AG04450 (cell line): ENCODE data around the gene CREB5. TPM values are rescaled to one million over a fixed set of nuclear protein-coding genes. Genes with fewer than 3 reads are reported as not detected.

ENCODE experiments used
- CTCF ChIA-PET: fragments of 300-600, 350-600 bp; formaldehyde crosslinking; extraction: SDS; loops from one replicate; lab custom pipeline; 2022; ENCODE audit warnings: antibody characterized with exemption, inconsistent platforms; lab: Charles Lee
- POLR2A ChIA-PET: fragments of 350-600 bp; formaldehyde crosslinking; extraction: SDS; loops from one replicate; lab custom pipeline; 2021; ENCODE audit warnings: antibody characterized with exemption, inconsistent platforms; lab: Yijun Ruan, JAX
- DNase-seq: peaks from one replicate; pipeline ENCODE4 v3.0.0-alpha.2; 2011; ENCODE audit warnings: low read depth, low spot score
- H3K27ac ChIP-seq: one replicate; pipeline ENCODE4 v1.5.1; 2012; ENCODE audit warnings: low read depth, low read length, control low read depth
- H3K27me3 ChIP-seq: one replicate; pipeline ENCODE4 v1.6.0; 2012; ENCODE audit warnings: low read length; ENCODE audit not compliant: control insufficient read depth, insufficient read depth
- H3K4me3 ChIP-seq: 2 replicates; pipeline ENCODE4 v1.5.1; 2011; ENCODE audit warnings: mild to moderate bottlenecking, low read depth, low read length, control low read depth
- H3K9me3 ChIP-seq: 2 replicates; pipeline ENCODE4 v1.5.1; 2012; ENCODE audit warnings: low read length; ENCODE audit not compliant: control insufficient read depth, insufficient read depth
- polyA plus RNA-seq: library from polyadenylated mRNA; depleted of rRNA; stranded (reverse); fragments of >200 nt; gene quantifications from 2 replicates; pipeline ENCODE4 v1.2.3, GENCODE V29; 2011
- TF ChIP-seq, protein P1 (sequence below): IDR thresholded peaks from 2 replicates; pipeline ENCODE4 v1.5.1; 2011; ENCODE audit warnings: low read depth, low read length, control low read depth, inconsistent platforms

Gene CREB5
- polyA plus RNA-seq, 1 experiment = 22.1 TPM

DNA sequence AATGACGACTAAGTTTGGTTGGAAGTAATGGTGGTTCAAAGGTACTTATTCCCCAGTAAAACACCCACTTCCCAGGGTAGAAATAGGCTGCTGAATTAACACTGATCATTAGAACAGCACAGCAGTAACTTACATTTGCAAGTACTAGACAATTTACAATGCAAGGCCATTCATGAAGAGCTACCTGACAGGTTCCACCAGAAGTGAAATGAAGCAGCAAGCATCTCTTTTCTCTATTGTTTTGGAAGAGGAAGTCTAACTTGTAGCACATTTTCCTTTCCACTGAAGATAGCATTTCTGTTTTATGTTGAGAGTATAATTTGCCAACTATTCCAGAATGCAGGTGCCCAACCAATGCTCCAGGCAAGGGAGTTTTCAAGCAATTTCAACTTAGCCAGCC is 145.9 kb downstream of the CREB5 start:
- no peak overlapping the region for H3K4me3 ChIP-seq
- no peak overlapping the region for H3K27ac ChIP-seq
- ChIA-PET POLR2A (no interaction called here), CTCF (no interaction called here)
- no peaks in the 10 kb centered on the region for H3K9me3 ChIP-seq
- no peak for DNase-seq
- TF ChIP-seq, protein P1, sequence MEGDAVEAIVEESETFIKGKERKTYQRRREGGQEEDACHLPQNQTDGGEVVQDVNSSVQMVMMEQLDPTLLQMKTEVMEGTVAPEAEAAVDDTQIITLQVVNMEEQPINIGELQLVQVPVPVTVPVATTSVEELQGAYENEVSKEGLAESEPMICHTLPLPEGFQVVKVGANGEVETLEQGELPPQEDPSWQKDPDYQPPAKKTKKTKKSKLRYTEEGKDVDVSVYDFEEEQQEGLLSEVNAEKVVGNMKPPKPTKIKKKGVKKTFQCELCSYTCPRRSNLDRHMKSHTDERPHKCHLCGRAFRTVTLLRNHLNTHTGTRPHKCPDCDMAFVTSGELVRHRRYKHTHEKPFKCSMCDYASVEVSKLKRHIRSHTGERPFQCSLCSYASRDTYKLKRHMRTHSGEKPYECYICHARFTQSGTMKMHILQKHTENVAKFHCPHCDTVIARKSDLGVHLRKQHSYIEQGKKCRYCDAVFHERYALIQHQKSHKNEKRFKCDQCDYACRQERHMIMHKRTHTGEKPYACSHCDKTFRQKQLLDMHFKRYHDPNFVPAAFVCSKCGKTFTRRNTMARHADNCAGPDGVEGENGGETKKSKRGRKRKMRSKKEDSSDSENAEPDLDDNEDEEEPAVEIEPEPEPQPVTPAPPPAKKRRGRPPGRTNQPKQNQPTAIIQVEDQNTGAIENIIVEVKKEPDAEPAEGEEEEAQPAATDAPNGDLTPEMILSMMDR = no peak
- H3K27me3 ChIP-seq = no peaks in the 10 kb centered on the region

DNA sequence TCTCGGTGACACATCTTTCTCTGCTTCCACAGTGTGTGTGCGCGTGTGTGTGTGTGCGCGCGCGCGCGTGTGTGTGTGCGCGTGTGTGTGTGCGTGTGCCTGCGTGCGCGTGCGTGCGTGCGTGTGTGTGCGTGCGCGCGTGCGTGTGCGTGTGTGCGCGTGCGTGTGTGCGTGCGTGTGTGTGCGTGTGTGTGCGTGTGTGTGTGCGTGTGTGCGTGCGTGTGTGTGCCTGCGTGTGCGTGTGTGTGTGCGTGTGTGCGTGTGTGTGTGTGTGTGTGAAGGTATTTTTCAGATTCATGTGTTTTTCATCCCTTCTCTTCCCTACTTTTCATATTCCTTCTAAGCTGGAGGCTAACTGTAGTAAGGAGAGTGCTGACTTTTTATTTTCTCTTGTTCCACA is 148.4 kb downstream of the CREB5 start:
- POLR2A ChIA-PET = no interaction called here
- H3K27me3 ChIP-seq = no peaks in the 10 kb centered on the region
- TF ChIP-seq, protein P1 = no peak
- CTCF ChIA-PET = no interaction called here
- DNase-seq = no peak
- no peaks in the 10 kb centered on the region for H3K9me3 ChIP-seq
- no peak overlapping the region for H3K27ac ChIP-seq
- H3K4me3 ChIP-seq = no peak overlapping the region

DNA sequence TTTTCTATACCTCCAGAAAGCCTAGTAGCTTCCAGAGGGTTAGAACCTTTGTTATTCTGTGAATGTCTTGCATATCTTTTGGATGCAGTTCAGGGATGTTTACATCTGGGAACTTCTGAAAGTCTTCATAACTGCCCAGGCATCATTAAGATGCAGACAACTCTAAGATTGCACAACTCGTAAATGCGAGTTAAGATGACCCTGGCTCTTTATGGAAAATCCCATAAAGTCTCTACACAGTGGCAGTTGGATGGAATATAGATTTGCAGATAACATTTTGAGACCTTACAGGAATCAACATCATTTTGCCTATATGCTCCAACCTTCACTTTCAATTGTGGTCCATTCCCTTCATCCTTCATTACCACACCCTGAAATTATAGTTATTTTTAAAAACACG is 151.7 kb downstream of the CREB5 start:
- Histone ChIP-seq H3K27ac (no peak overlapping the region), H3K27me3 (no peaks in the 10 kb centered on the region), H3K4me3 (no peak overlapping the region), H3K9me3 (no peaks in the 10 kb centered on the region)
- TF ChIP-seq, protein P1 = no peak
- CTCF ChIA-PET = no interaction called here
- no peak for DNase-seq
- POLR2A ChIA-PET = no interaction called here

DNA sequence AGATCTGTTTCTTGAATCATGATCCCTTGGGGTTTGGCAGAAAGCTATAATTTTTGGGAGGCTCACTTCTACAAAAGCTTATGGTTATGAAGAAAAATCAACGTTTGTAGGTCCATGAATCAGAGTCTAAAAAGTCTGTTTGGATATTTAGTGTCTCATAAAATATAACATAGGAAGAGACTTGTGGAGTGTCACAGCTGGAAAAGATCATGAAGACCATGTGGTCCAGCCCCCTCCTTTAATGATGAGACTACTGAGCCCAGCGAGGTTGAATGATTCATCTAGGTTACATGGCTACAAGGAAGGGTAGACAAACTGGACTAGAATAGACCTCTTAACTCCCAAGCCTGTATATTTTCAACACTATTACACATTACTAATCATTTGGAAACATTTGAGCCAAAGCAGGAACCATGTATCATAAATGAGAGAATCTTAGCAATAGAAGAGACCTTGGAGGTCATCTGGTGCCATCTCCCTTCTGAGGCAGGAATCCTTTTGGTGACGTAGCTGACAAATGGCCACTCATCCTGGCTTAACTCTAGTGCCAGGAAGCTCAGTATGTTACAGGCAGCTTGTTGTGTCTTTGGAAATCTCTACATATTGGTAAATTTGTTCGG is 152.5 kb downstream of the CREB5 start:
- no peak for DNase-seq
- CTCF ChIA-PET = no interaction called here
- POLR2A ChIA-PET = no interaction called here
- Histone ChIP-seq H3K27me3 (no peaks in the 10 kb centered on the region), H3K27ac (no peak overlapping the region), H3K9me3 (no peaks in the 10 kb centered on the region), H3K4me3 (no peak overlapping the region)
- TF ChIP-seq, protein P1 = no peak

DNA sequence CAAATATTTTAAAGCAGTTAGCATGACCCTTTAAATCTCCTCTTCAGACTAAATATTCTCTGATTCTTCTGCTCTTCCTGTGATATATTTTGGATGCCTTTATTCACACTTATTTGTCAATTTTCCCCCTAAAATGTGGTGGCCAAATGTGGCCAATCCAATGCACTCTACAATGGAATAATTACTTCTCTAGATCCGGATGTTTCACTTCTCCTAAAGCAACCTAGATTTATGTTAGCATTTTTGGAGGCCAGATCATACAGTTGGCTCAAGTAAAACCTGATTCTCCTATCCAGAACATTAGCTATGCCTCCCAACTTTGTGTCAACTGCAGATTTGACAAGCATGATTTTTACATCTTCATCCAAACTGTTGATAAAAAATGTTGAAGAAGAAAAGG is 153.7 kb downstream of the CREB5 start:
- POLR2A ChIA-PET = interaction anchor here (0.6 kb wide), 1 partner anchor 1435 kb away, joined by 3 read pairs; no protein-coding TSS in a partner anchor
- DNase-seq = no peak
- TF ChIP-seq, protein P1 = no peak
- no peaks in the 10 kb centered on the region for H3K27me3 ChIP-seq
- H3K27ac ChIP-seq = no peak overlapping the region
- no peak overlapping the region for H3K4me3 ChIP-seq
- peaks cover 3% of the 10 kb centered on the region; the same call in 1 of the 2 replicates for H3K9me3 ChIP-seq
- CTCF ChIA-PET = interaction anchor here (0.5 kb wide), 1 partner anchor 324 kb away, joined by 3 read pairs; no protein-coding TSS in a partner anchor
